BLaER1 (cell line): Measurements from ENCODE around the gene RRAS2.

Experiments
- H3K27ac ChIP-seq: shearing (Covaris generic); formaldehyde crosslinking; 2 replicates; pipeline ENCODE4 v1.8.1; 2022
- H3K27me3 ChIP-seq: shearing (Covaris generic); formaldehyde crosslinking; 2 replicates; pipeline ENCODE4 v1.8.1; 2022
- H3K36me3 ChIP-seq: shearing (Covaris generic); formaldehyde crosslinking; 2 replicates; pipeline ENCODE4 v1.8.1; 2022
- H3K4me1 ChIP-seq: shearing (Covaris generic); formaldehyde crosslinking; 2 replicates; pipeline ENCODE4 v1.8.1; 2022
- H3K4me2 ChIP-seq: shearing (Covaris generic); formaldehyde crosslinking; 2 replicates; pipeline ENCODE4 v1.8.1; 2022
- H3K4me3 ChIP-seq: shearing (Covaris generic); formaldehyde crosslinking; 2 replicates; pipeline ENCODE4 v1.8.1; 2022
- H3K9ac ChIP-seq: shearing (Covaris generic); formaldehyde crosslinking; 2 replicates; pipeline ENCODE4 v1.8.1; 2022
- H3K9me3 ChIP-seq: shearing (Covaris generic); formaldehyde crosslinking; 2 replicates; pipeline ENCODE4 v1.8.1; 2022
- H4K20me1 ChIP-seq: shearing (Covaris generic); formaldehyde crosslinking; 2 replicates; pipeline ENCODE4 v1.8.1; 2022
- Cebpa-rat ChIP-seq: shearing (Covaris generic); IDR thresholded peaks from 2 replicates; pipeline ENCODE4 v1.8.1; 2022

The RRAS2 gene

DNA sequence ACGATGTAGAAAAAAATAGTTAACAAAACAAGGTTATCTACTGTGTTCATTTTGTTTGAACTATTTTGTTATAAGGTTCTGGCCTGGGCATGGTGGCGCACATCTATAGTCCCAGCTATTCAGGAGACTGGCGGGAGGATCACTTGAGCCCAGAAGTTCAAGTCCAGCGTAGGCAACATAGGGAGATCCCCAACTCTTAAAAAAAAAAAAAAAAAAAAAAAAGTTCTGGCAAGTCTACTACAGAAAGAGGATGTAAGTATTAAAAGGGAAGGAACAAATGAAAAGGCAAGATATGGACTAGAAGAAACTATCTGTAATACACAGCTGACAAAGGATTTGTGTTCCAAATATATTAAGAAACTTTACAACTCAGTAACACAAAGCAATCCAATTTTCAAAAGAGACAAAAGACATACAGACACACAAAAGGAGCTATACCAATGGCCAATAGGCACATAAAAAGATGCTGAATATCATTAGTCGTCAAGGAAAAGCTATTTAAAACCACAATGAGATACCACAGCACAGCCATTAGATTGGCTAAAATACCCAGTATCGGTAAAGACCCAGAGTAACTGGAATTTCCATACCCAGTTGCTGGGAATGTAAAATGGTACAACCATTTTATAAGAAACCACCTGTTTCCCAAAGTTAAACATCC lies 27.4 kb downstream of the RRAS2 start:
- peaks cover 15% of the 10 kb centered on the region for H3K4me1 ChIP-seq
- H3K27me3 ChIP-seq, result no peaks in the 10 kb centered on the region
- no peaks in the 10 kb centered on the region for H4K20me1 ChIP-seq
- TF ChIP-seq Cebpa-rat, result no peak
- no peak overlapping the region for H3K4me2 ChIP-seq
- peaks cover 8% of the 10 kb centered on the region for H3K9me3 ChIP-seq
- no peak overlapping the region for H3K4me3 ChIP-seq
- no peaks in the 10 kb centered on the region for H3K36me3 ChIP-seq
- no peak overlapping the region for H3K27ac ChIP-seq
- no peak overlapping the region for H3K9ac ChIP-seq

GRCh38 chr11:14330881-14331280 lies 28.1 kb downstream of the RRAS2 start:
- no peak overlapping the region for H3K4me3 ChIP-seq
- no peak overlapping the region for H3K9ac ChIP-seq
- no peak overlapping the region for H3K4me2 ChIP-seq
- H3K4me1 ChIP-seq, result peaks cover 22% of the 10 kb centered on the region
- no peak overlapping the region for H3K27ac ChIP-seq
- H3K27me3 ChIP-seq, result no peaks in the 10 kb centered on the region
- no peak for TF ChIP-seq Cebpa-rat
- H4K20me1 ChIP-seq, result no peaks in the 10 kb centered on the region
- no peaks in the 10 kb centered on the region for H3K36me3 ChIP-seq
- H3K9me3 ChIP-seq, result peaks cover under 1% of the 10 kb centered on the region

- H3K27ac ChIP-seq, result no peak overlapping the region
- H3K4me1 ChIP-seq, result peaks cover 34% of the 10 kb centered on the region
- no peak overlapping the region for H3K9ac ChIP-seq
- H3K9me3 ChIP-seq, result no peaks in the 10 kb centered on the region
- H3K27me3 ChIP-seq, result no peaks in the 10 kb centered on the region
- TF ChIP-seq Cebpa-rat, result no peak
- H3K4me3 ChIP-seq, result no peak overlapping the region
- H3K36me3 ChIP-seq, result no peaks in the 10 kb centered on the region
- no peak overlapping the region for H3K4me2 ChIP-seq
- H4K20me1 ChIP-seq, result no peaks in the 10 kb centered on the region
Observed at GRCh38 chr11:14329702-14330101, 29.3 kb downstream of the RRAS2 start.

- H4K20me1 ChIP-seq, result no peaks in the 10 kb centered on the region; the same call in 1 of the 2 replicates
- no peaks in the 10 kb centered on the region for H3K27me3 ChIP-seq
- no peaks in the 10 kb centered on the region for H3K36me3 ChIP-seq
- H3K4me2 ChIP-seq, result peak overlapping the region; percentile 48
- no peaks in the 10 kb centered on the region for H3K9me3 ChIP-seq
- no peak for TF ChIP-seq Cebpa-rat
- no peak overlapping the region for H3K9ac ChIP-seq
- no peak overlapping the region for H3K27ac ChIP-seq
- H3K4me1 ChIP-seq, result peaks cover 40% of the 10 kb centered on the region
- H3K4me3 ChIP-seq, result no peak overlapping the region
Observed at GRCh38 chr11:14327116-14327515, 31.9 kb downstream of the RRAS2 start.

DNA sequence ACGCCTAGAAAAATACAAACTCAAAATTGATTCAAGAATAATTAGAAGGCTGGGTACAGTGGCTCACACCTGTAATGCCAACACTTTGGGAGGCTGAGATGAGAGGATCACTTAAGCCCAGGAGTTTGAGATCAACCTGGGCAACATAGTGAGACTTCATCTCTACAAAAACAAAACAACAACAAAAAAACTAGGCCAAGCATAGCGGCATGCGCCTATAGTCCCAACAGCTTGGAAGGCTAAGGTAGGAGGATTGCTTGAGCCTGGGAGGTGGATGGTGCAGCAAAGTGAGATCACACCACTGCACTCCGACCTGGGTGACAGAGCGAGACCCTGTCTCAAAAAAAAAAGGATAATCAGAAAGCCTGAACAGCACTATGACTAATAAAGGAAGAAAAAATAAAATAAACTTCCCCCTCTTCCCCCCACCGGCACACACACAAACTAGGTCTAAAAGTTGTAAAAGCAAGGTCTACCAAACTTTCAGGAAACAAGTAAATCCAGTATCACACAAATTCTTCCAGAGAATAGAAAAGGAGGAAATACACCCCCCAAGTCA lies 35.8 kb downstream of the RRAS2 start:
- no peak overlapping the region for H3K4me2 ChIP-seq
- no peak overlapping the region for H3K4me3 ChIP-seq
- TF ChIP-seq Cebpa-rat, result no peak
- H3K9me3 ChIP-seq, result no peaks in the 10 kb centered on the region
- H3K27ac ChIP-seq, result no peak overlapping the region
- H3K27me3 ChIP-seq, result no peaks in the 10 kb centered on the region
- H4K20me1 ChIP-seq, result no peaks in the 10 kb centered on the region; the same call in 1 of the 2 replicates
- H3K36me3 ChIP-seq, result no peaks in the 10 kb centered on the region
- H3K9ac ChIP-seq, result no peak overlapping the region
- peaks cover 59% of the 10 kb centered on the region for H3K4me1 ChIP-seq

- H3K4me1 ChIP-seq, result peaks cover 52% of the 10 kb centered on the region
- no peaks in the 10 kb centered on the region for H3K36me3 ChIP-seq
- no peaks in the 10 kb centered on the region for H3K27me3 ChIP-seq
- H4K20me1 ChIP-seq, result no peaks in the 10 kb centered on the region; the same call in 1 of the 2 replicates
- H3K4me2 ChIP-seq, result no peak overlapping the region
- TF ChIP-seq Cebpa-rat, result no peak
- no peak overlapping the region for H3K9ac ChIP-seq
- no peak overlapping the region for H3K27ac ChIP-seq
- H3K9me3 ChIP-seq, result no peaks in the 10 kb centered on the region
- H3K4me3 ChIP-seq, result no peak overlapping the region
Observed at GRCh38 chr11:14322510-14322909, 36.5 kb downstream of the RRAS2 start.

DNA sequence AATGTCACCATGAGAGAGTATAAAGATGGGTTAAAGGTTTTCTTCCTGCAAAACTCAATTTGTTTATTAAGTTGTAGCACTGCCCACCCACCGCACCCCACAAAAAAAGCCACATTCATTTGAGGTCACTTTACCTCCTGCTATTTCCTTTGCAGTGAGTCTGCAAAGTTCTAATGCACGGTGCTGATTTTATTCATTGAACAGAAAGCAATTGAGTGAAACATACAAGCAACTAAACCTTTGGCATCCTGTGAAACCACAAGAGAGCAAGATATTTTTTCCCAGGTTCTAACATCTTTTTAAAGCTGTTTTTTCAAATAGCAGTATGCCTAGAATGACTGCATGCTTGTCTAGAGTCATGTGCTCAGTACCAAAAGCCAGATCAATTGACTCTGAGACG lies 39.0 kb downstream of the RRAS2 start:
- Histone ChIP-seq H3K36me3 (no peaks in the 10 kb centered on the region), H3K27me3 (no peaks in the 10 kb centered on the region), H3K4me1 (peaks cover 28% of the 10 kb centered on the region), H3K9me3 (no peaks in the 10 kb centered on the region), H3K27ac (no peak overlapping the region), H3K4me3 (no peak overlapping the region), H4K20me1 (peaks cover 4% of the 10 kb centered on the region; the same call in 1 of the 2 replicates), H3K4me2 (peak overlapping the region; percentile 50), H3K9ac (no peak overlapping the region)
- TF ChIP-seq Cebpa-rat, result no peak

GRCh38 chr11:14318581-14318981 lies 40.4 kb downstream of the RRAS2 start:
- H4K20me1 ChIP-seq, result peaks cover 6% of the 10 kb centered on the region; the same call in 1 of the 2 replicates
- no peak for TF ChIP-seq Cebpa-rat
- H3K4me1 ChIP-seq, result peaks cover 19% of the 10 kb centered on the region
- H3K4me3 ChIP-seq, result no peak overlapping the region
- no peak overlapping the region for H3K4me2 ChIP-seq
- no peaks in the 10 kb centered on the region for H3K36me3 ChIP-seq
- H3K9me3 ChIP-seq, result no peaks in the 10 kb centered on the region
- H3K9ac ChIP-seq, result no peak overlapping the region
- no peaks in the 10 kb centered on the region for H3K27me3 ChIP-seq
- no peak overlapping the region for H3K27ac ChIP-seq

DNA sequence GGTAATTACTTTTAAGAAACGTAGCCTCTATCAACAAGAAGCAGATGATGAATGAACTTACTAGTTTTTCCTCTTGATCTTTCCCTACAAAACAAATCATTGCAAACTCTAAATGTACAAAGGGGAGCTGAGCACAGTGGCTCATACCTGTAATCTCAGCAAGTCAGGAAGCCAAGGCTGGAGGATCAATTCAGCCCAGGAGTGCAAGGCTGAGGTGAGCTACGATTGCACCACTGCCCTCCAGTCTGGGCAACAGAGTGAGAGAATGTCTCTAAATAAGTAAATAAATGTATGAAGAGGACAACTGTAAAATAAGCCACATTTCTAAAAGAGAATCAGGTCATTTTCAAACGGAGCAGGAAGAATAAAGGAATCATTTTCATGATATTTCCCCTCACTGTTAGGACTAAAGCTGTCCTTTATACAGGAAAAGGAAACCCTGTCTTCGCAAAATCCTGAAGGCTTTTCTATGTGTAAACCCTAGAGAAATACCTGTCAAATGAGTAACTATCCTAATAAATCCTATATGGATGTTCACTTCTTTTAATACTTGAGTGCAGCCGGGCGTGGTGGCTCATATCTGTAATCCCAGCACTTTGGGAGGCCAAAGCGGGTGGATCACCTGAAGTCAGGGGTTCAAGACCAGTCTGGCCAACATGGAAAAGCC lies 41.2 kb downstream of the RRAS2 start:
- H3K9ac ChIP-seq, result no peak overlapping the region
- no peaks in the 10 kb centered on the region for H3K36me3 ChIP-seq
- peaks cover 25% of the 10 kb centered on the region for H3K4me1 ChIP-seq
- TF ChIP-seq Cebpa-rat, result no peak
- no peaks in the 10 kb centered on the region for H3K9me3 ChIP-seq
- H3K4me2 ChIP-seq, result no peak overlapping the region
- no peak overlapping the region for H3K27ac ChIP-seq
- H4K20me1 ChIP-seq, result peaks cover 13% of the 10 kb centered on the region; the same call in 1 of the 2 replicates
- no peaks in the 10 kb centered on the region for H3K27me3 ChIP-seq
- no peak overlapping the region for H3K4me3 ChIP-seq

- no peak overlapping the region for H3K4me2 ChIP-seq
- no peaks in the 10 kb centered on the region for H3K27me3 ChIP-seq
- TF ChIP-seq Cebpa-rat, result no peak
- H3K9me3 ChIP-seq, result no peaks in the 10 kb centered on the region
- H4K20me1 ChIP-seq, result peaks cover 32% of the 10 kb centered on the region; the same call in 1 of the 2 replicates
- no peak overlapping the region for H3K4me3 ChIP-seq
- H3K27ac ChIP-seq, result no peak overlapping the region
- H3K4me1 ChIP-seq, result peaks cover 13% of the 10 kb centered on the region
- no peak overlapping the region for H3K9ac ChIP-seq
- H3K36me3 ChIP-seq, result no peaks in the 10 kb centered on the region
Observed at GRCh38 chr11:14315130-14315529, 43.9 kb downstream of the RRAS2 start.
